Left ventricle myocardium inferior (tissue), 1 donor: ENCODE measurements around the gene TMEM200B. TPM values are rescaled to one million over a fixed set of nuclear protein-coding genes. Genes with fewer than 3 reads are reported as not detected.

Experiments used
- DNase-seq: peaks from one replicate; pipeline ENCODE4 v3.0.0-alpha.2; 2020
- H3K27ac ChIP-seq: fragments of 200-600 bp; replicated peaks from 2 replicates; pipeline ENCODE4 v1.8.0; 2021
- H3K27me3 ChIP-seq: fragments of 200-600 bp; 2 replicates; pipeline ENCODE4 v1.8.0; 2021; ENCODE audit warnings: low read depth
- H3K36me3 ChIP-seq: fragments of 200-600 bp; 2 replicates; pipeline ENCODE4 v1.8.0; 2021
- H3K4me1 ChIP-seq: fragments of 200-600 bp; 2 replicates; pipeline ENCODE4 v1.8.0; 2021
- H3K4me3 ChIP-seq: fragments of 200-600 bp; 2 replicates; pipeline ENCODE4 v1.8.0; 2021; ENCODE audit warnings: mild to moderate bottlenecking, moderate library complexity
- H3K9me3 ChIP-seq: fragments of 200-600 bp; replicated peaks from 2 replicates; pipeline ENCODE4 v1.8.0; 2021
- CTCF ChIP-seq: fragments of 200-600 bp; IDR thresholded peaks from 2 replicates; pipeline ENCODE4 v1.8.0; 2021; ENCODE audit warnings: antibody characterized with exemption, mild to moderate bottlenecking, borderline replicate concordance
- intact Hi-C: fragments of 100-400 bp; cut with micrococcal nuclease; formaldehyde crosslinking; loops from one replicate; pipeline ENCODE4 v1.11.0; 2022
- total RNA-seq: library from RNA; stranded (reverse); fragmentation: NEBNext Ultra II Directional; extraction: Animal tissue kit (Norgen Biotek cat#: 25700); gene quantifications from one replicate; pipeline ENCODE4 v1.2.1, GENCODE V29; 2021
- donor health status: DM: no; HTN: yes; CAD: no; lungs with severe emphysema.

The TMEM200B gene
- total RNA-seq, 1 donor from 2014 or later = 1.6 TPM

- Histone ChIP-seq H3K27me3 (no peaks in the 10 kb centered on the region), H3K4me3 (no peak overlapping the region), H3K9me3 (no peaks in the 10 kb centered on the region), H3K4me1 (peaks cover 7% of the 10 kb centered on the region), H3K36me3 (peaks cover 92% of the 10 kb centered on the region), H3K27ac (no peak overlapping the region)
- TF ChIP-seq CTCF = no peak
- DNase-seq = no peak
- intact Hi-C loops = no loop called here
Measured at GRCh38 chr1:29148656-29149491, 25.2 kb upstream of the TMEM200B start.

- Histone ChIP-seq H3K36me3 (peaks cover 72% of the 10 kb centered on the region), H3K4me1 (peaks cover 7% of the 10 kb centered on the region), H3K27ac (no peak overlapping the region), H3K9me3 (no peaks in the 10 kb centered on the region), H3K27me3 (no peaks in the 10 kb centered on the region), H3K4me3 (no peak overlapping the region)
- no peak for TF ChIP-seq CTCF
- DNase-seq = no peak
- intact Hi-C loops = no loop called here
Measured at GRCh38 chr1:29145739-29146437, 22.2 kb upstream of the TMEM200B start.

- Histone ChIP-seq H3K27ac (no peak overlapping the region), H3K27me3 (no peaks in the 10 kb centered on the region), H3K4me1 (peaks cover 7% of the 10 kb centered on the region), H3K36me3 (peaks cover 55% of the 10 kb centered on the region), H3K4me3 (no peak overlapping the region), H3K9me3 (no peaks in the 10 kb centered on the region)
- TF ChIP-seq CTCF = no peak
- DNase-seq = no peak
- intact Hi-C loops = no loop called here
Measured at GRCh38 chr1:29144178-29144577, 20.5 kb upstream of the TMEM200B start.

GRCh38 chr1:29142714-29143113 lies 19.0 kb upstream of the TMEM200B start:
- DNase-seq = no peak
- intact Hi-C loops = no loop called here
- Histone ChIP-seq H3K4me1 (peaks cover 7% of the 10 kb centered on the region), H3K9me3 (no peaks in the 10 kb centered on the region), H3K4me3 (no peak overlapping the region), H3K36me3 (peaks cover 40% of the 10 kb centered on the region), H3K27me3 (no peaks in the 10 kb centered on the region), H3K27ac (no peak overlapping the region)
- TF ChIP-seq CTCF = no peak

- intact Hi-C loops = no loop called here
- H3K4me1 ChIP-seq = peaks cover 9% of the 10 kb centered on the region
- no peak for DNase-seq
- H3K27me3 ChIP-seq = peaks cover 14% of the 10 kb centered on the region
- no peak for TF ChIP-seq CTCF
- no peak overlapping the region for H3K27ac ChIP-seq
- no peaks in the 10 kb centered on the region for H3K36me3 ChIP-seq
- no peak overlapping the region for H3K4me3 ChIP-seq
- H3K9me3 ChIP-seq = no peaks in the 10 kb centered on the region
Measured at GRCh38 chr1:29136391-29136915, 12.8 kb upstream of the TMEM200B start.
